Fibroblast of lung (primary cell): ENCODE results near the gene DEFB124. TPM values are rescaled to one million over a fixed set of nuclear protein-coding genes. Genes with fewer than 3 reads are reported as not detected.

Source experiments
- DNase-seq, 2 donors: peaks; one replicate each; pipeline versions ENCODE4 v3.0.0 to v3.0.0-alpha.2; 2010; ENCODE audit warnings: low read depth in 2 of 2
- H2AFZ ChIP-seq: 2 replicates; pipeline ENCODE4 v1.5.1; 2012; ENCODE audit warnings: low read length, control low read depth, inconsistent platforms
- H3K27ac ChIP-seq: 2 replicates; pipeline ENCODE4 v1.5.1; 2011; ENCODE audit warnings: low read length, control low read depth; ENCODE audit not compliant: insufficient read depth
- H3K27me3 ChIP-seq: 2 replicates; pipeline ENCODE4 v1.5.1; 2011; ENCODE audit warnings: mild to moderate bottlenecking, low read length; ENCODE audit not compliant: control insufficient read depth, insufficient read depth
- H3K36me3 ChIP-seq: 2 replicates; pipeline ENCODE4 v1.5.1; 2011; ENCODE audit warnings: low read length; ENCODE audit not compliant: control insufficient read depth, insufficient read depth
- H3K4me1 ChIP-seq: 2 replicates; pipeline ENCODE4 v1.5.1; 2011; ENCODE audit warnings: low read length; ENCODE audit not compliant: control insufficient read depth, insufficient read depth; ENCODE audit errors: extremely low read depth
- H3K4me2 ChIP-seq: 2 replicates; pipeline ENCODE4 v1.5.1; 2011; ENCODE audit warnings: low read length, control low read depth; ENCODE audit not compliant: insufficient read depth; ENCODE audit errors: extremely low read depth
- H3K4me3 ChIP-seq, 4 experiments: fragments of 200-600 bp in 1 of 4; sonication (generic) in 1 of 4; replicated peaks in 1 of 4; 2 replicates each; pipeline ENCODE4 v1.5.1; 2011 to 2016; ENCODE audit warnings: low read length in 4 of 4, low read depth in 3 of 4, mild to moderate bottlenecking in 3 of 4, control low read depth in 2 of 4, inconsistent platforms in 1 of 4, mixed read lengths in 1 of 4; ENCODE audit not compliant: insufficient read depth in 1 of 4; ENCODE audit errors: control extremely low read depth in 1 of 4
- H3K79me2 ChIP-seq: 2 replicates; pipeline ENCODE4 v1.5.1; 2012; ENCODE audit warnings: mild to moderate bottlenecking, low read length, inconsistent platforms; ENCODE audit not compliant: control insufficient read depth, insufficient read depth
- H3K9ac ChIP-seq: 2 replicates; pipeline ENCODE4 v1.5.1; 2011; ENCODE audit warnings: mild to moderate bottlenecking, low read length, control low read depth; ENCODE audit not compliant: insufficient read depth
- H3K9me3 ChIP-seq: 2 replicates; pipeline ENCODE4 v1.5.1; 2012; ENCODE audit warnings: low read depth, low read length; ENCODE audit not compliant: control insufficient read depth, insufficient read depth
- H4K20me1 ChIP-seq: 2 replicates; pipeline ENCODE4 v1.5.1; 2011; ENCODE audit warnings: low read length; ENCODE audit not compliant: control insufficient read depth, insufficient read depth; ENCODE audit errors: extremely low read depth
- CTCF ChIP-seq, 2 donors: IDR thresholded peaks in 1 of 2; conservative IDR thresholded peaks in 1 of 2; 1 replicate in 1 of 2; 2 replicates in 1 of 2; pipeline ENCODE4 v1.5.1; 2011 to 2012; ENCODE audit warnings: low read length in 2 of 2, control low read depth in 1 of 2, inconsistent platforms in 1 of 2, low read depth in 1 of 2, mild to moderate bottlenecking in 1 of 2
- EZH2 ChIP-seq: IDR thresholded peaks from 2 replicates; pipeline ENCODE4 v1.5.1; 2012; ENCODE audit warnings: low read length, control low read depth, mild to moderate bottlenecking; ENCODE audit errors: missing control alignments
- polyA plus RNA-seq, 2 donors: library from polyadenylated mRNA; depleted of rRNA in 1 of 2; stranded (reverse) in 1 of 2; unstranded in 1 of 2; fragments of >200 nt; gene quantifications; 2 replicates each; pipeline ENCODE4 v1.2.1, GENCODE V29; 2011 to 2012; ENCODE audit warnings: missing spikeins in 1 of 2
- total RNA-seq: library from RNA; depleted of rRNA; stranded (reverse); fragments of >200 nt; gene quantifications from 2 replicates; pipeline ENCODE4 v1.2.1, GENCODE V29; 2014

Gene DEFB124
- total and polyA plus RNA-seq, 2 donors (not counting 1 experiment from before 2014, with no cell fraction given) = not detected

DNA sequence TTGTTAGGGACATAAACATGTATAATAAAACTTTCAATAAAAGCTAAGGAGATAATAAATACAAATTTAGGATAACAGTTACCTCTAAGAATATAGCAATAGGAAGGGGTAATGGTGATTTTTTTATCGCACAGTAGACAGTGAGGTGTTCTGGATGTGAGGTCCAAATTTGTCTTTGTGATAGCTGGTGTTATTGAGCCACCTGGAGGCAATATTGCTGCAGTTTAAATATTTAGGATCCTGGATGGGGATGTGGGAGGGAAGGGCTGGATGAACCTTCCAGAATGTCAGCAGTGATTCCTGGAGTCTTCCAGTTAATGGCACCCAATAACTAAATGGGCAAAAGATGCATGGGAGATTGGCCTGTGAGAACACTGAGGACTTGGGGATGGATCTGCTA lies 20.6 kb downstream of the DEFB124 start:
- no peak for TF ChIP-seq EZH2
- no peak for TF ChIP-seq CTCF (conservative IDR thresholded peaks at IDR 0.05 in 1 of 2, IDR thresholded peaks at IDR 0.05 in 1 of 2; ENCODE audit: low read depth in 1 of 2, low read length in 2 of 2)
- Histone ChIP-seq H3K27ac (no peak overlapping the region), H3K27me3 (no peaks in the 10 kb centered on the region), H4K20me1 (no peaks in the 10 kb centered on the region), H3K9ac (no peak overlapping the region), H3K36me3 (no peaks in the 10 kb centered on the region), H3K4me1 (no peaks in the 10 kb centered on the region), H3K79me2 (no peaks in the 10 kb centered on the region), H3K4me2 (no peak overlapping the region), H3K4me3 (no peak overlapping the region), H3K9me3 (no peaks in the 10 kb centered on the region), H2AFZ (no peak overlapping the region)
- DNase-seq = no peak

DNA sequence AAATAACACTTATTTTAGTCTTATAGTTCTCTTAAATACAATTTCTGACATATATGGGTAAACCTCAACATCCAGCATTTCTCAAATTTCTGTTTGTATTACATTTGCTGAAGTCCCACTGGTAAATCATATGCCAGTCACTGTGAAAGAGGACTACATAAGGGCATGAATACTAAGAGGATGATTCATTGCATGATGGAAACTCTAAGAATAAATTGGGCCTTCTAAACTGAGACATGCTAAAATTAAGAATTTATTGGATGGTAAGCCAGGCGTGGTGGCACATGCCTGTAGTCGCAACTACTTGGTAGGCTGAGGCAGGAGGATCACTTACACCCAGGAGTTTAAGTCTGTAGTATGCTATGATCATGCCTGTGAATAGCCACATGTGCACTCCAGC lies 22.4 kb downstream of the DEFB124 start:
- H2AFZ ChIP-seq = no peak overlapping the region
- no peaks in the 10 kb centered on the region for H3K4me1 ChIP-seq
- TF ChIP-seq EZH2 (no peak), CTCF (conservative IDR thresholded peaks at IDR 0.05 in 1 of 2, IDR thresholded peaks at IDR 0.05 in 1 of 2; ENCODE audit: low read depth in 1 of 2, low read length in 2 of 2) (no peak)
- H4K20me1 ChIP-seq = no peaks in the 10 kb centered on the region
- no peaks in the 10 kb centered on the region for H3K27me3 ChIP-seq
- no peak overlapping the region for H3K4me2 ChIP-seq
- no peak overlapping the region for H3K4me3 ChIP-seq
- H3K9me3 ChIP-seq = no peaks in the 10 kb centered on the region
- H3K27ac ChIP-seq = no peak overlapping the region
- H3K36me3 ChIP-seq = no peaks in the 10 kb centered on the region
- H3K9ac ChIP-seq = no peak overlapping the region
- DNase-seq = peak in 1 of 2 donors; percentile 3
- H3K79me2 ChIP-seq = no peaks in the 10 kb centered on the region

GRCh38 chr20:31449511-31450414 lies 25.2 kb downstream of the DEFB124 start:
- DNase-seq = no peak
- Histone ChIP-seq H3K4me3 (no peak overlapping the region), H3K4me2 (no peak overlapping the region), H4K20me1 (no peaks in the 10 kb centered on the region), H3K9ac (no peak overlapping the region), H3K36me3 (no peaks in the 10 kb centered on the region), H3K27me3 (no peaks in the 10 kb centered on the region), H3K4me1 (no peaks in the 10 kb centered on the region), H3K9me3 (no peaks in the 10 kb centered on the region), H2AFZ (no peak overlapping the region), H3K27ac (no peak overlapping the region), H3K79me2 (no peaks in the 10 kb centered on the region)
- TF ChIP-seq EZH2 (no peak), CTCF (conservative IDR thresholded peaks at IDR 0.05 in 1 of 2, IDR thresholded peaks at IDR 0.05 in 1 of 2; ENCODE audit: low read depth in 1 of 2, low read length in 2 of 2) (no peak)
